HL-60 (cell line): ENCODE data around the gene TLR2.

Experiments
- DNase-seq, 2 experiments: peaks; one replicate each; pipeline ENCODE4 v3.0.0-alpha.2; 2010 to 2020; ENCODE audit warnings: low read depth in 1 of 2, low spot score in 1 of 2
- H3K27ac ChIP-seq: fragments of 250-450 bp; sonication (Bioruptor Pico); replicated peaks from 2 replicates; pipeline ENCODE4 v1.5.1; 2020; ENCODE audit warnings: mild to moderate bottlenecking, moderate library complexity
- H3K27me3 ChIP-seq: fragments of 250-450 bp; sonication (Bioruptor Pico); 2 replicates; pipeline ENCODE4 v1.5.1; 2021; ENCODE audit warnings: mild to moderate bottlenecking, moderate library complexity; ENCODE audit not compliant: insufficient read depth, poor library complexity, severe bottlenecking
- H3K4me3 ChIP-seq: replicated peaks from 2 replicates; pipeline ENCODE4 v1.5.1; 2011; ENCODE audit warnings: mild to moderate bottlenecking, control low read depth, low read length; ENCODE audit not compliant: insufficient read depth
- CTCF ChIP-seq: IDR thresholded peaks from one replicate; pipeline ENCODE4 v1.5.1; 2011; ENCODE audit warnings: low read length, control low read depth, inconsistent platforms; ENCODE audit not compliant: insufficient read depth
- GABPA ChIP-seq: IDR thresholded peaks from 2 replicates; pipeline ENCODE4 v1.6.1; 2012; ENCODE audit warnings: low read depth
- POLR2AphosphoS5 ChIP-seq: IDR thresholded peaks from 2 replicates; pipeline ENCODE4 v1.6.1; 2012; ENCODE audit warnings: low read depth
- SPI1 ChIP-seq: IDR thresholded peaks from 2 replicates; pipeline ENCODE4 v1.6.1; 2012; ENCODE audit warnings: low read depth, mild to moderate bottlenecking, borderline replicate concordance
- TF ChIP-seq, protein P1 (sequence below): IDR thresholded peaks from 2 replicates; pipeline ENCODE4 v1.6.1; 2012; ENCODE audit warnings: low read depth; ENCODE audit not compliant: insufficient replicate concordance

The TLR2 gene

DNA sequence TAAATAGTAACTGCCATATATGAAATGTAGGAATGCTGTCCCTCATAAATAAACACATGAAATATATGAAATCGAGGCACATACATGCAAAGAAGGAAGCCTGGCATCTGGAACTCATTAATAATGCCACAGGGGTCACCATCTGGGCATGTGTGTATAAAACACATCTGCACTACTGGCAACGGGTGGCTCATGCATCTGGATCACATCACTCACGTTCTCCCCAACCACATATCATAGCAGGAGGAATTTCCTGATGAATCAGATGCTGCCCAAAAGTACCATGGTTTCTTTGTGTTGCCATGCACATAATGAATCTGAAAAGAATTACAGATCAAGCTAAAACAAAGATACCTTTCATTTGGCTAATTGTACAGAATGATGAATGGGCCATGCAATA, 47.2 kb downstream of the TLR2 start:
- TF ChIP-seq POLR2AphosphoS5 (no peak), SPI1 (no peak), GABPA (no peak), CTCF (no peak)
- TF ChIP-seq, protein P1, sequence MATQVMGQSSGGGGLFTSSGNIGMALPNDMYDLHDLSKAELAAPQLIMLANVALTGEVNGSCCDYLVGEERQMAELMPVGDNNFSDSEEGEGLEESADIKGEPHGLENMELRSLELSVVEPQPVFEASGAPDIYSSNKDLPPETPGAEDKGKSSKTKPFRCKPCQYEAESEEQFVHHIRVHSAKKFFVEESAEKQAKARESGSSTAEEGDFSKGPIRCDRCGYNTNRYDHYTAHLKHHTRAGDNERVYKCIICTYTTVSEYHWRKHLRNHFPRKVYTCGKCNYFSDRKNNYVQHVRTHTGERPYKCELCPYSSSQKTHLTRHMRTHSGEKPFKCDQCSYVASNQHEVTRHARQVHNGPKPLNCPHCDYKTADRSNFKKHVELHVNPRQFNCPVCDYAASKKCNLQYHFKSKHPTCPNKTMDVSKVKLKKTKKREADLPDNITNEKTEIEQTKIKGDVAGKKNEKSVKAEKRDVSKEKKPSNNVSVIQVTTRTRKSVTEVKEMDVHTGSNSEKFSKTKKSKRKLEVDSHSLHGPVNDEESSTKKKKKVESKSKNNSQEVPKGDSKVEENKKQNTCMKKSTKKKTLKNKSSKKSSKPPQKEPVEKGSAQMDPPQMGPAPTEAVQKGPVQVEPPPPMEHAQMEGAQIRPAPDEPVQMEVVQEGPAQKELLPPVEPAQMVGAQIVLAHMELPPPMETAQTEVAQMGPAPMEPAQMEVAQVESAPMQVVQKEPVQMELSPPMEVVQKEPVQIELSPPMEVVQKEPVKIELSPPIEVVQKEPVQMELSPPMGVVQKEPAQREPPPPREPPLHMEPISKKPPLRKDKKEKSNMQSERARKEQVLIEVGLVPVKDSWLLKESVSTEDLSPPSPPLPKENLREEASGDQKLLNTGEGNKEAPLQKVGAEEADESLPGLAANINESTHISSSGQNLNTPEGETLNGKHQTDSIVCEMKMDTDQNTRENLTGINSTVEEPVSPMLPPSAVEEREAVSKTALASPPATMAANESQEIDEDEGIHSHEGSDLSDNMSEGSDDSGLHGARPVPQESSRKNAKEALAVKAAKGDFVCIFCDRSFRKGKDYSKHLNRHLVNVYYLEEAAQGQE, result no peak
- no peak for DNase-seq
- H3K27ac ChIP-seq, result no peak overlapping the region
- no peak overlapping the region for H3K4me3 ChIP-seq
- no peaks in the 10 kb centered on the region for H3K27me3 ChIP-seq

- TF ChIP-seq POLR2AphosphoS5, result no peak
- TF ChIP-seq GABPA, result no peak
- TF ChIP-seq SPI1, result no peak
- TF ChIP-seq, protein P1, result no peak
- no peak for TF ChIP-seq CTCF
- H3K27ac ChIP-seq, result no peak overlapping the region
- no peaks in the 10 kb centered on the region for H3K27me3 ChIP-seq
- no peak overlapping the region for H3K4me3 ChIP-seq
- no peak for DNase-seq
Observed at GRCh38 chr4:153733751-153734448, 49.8 kb downstream of the TLR2 start.

GRCh38 chr4:153735906-153736461, 51.9 kb downstream of the TLR2 start:
- Histone ChIP-seq H3K27ac (no peak overlapping the region), H3K27me3 (no peaks in the 10 kb centered on the region), H3K4me3 (no peak overlapping the region)
- DNase-seq, result no peak
- TF ChIP-seq CTCF (no peak), POLR2AphosphoS5 (no peak), SPI1 (no peak), GABPA (no peak)
- TF ChIP-seq, protein P1, result no peak
